C4-2B (cell line): Measurements from ENCODE around the gene SSR3.

Experiments
- H3K27ac ChIP-seq: fragments of 450-650 bp; 2 replicates; pipeline ENCODE4 v1.5.1; 2017
- CTCF ChIP-seq: fragments of 450-650 bp; conservative IDR thresholded peaks from 2 replicates; pipeline ENCODE4 v1.5.1; 2017; ENCODE audit warnings: mild to moderate bottlenecking
- ZFX ChIP-seq: fragments of 450-650 bp; IDR thresholded peaks from 2 replicates; pipeline ENCODE4 v1.6.1; 2017

The SSR3 gene

GRCh38 chr3:156532730-156533129 lies 22.2 kb downstream of the SSR3 start:
- no peak overlapping the region for H3K27ac ChIP-seq

GRCh38 chr3:156530980-156531379 lies 23.9 kb downstream of the SSR3 start:
- H3K27ac ChIP-seq = no peak overlapping the region
- TF ChIP-seq CTCF (no peak), ZFX (no peak)

More at GRCh38 chr3:156532730-156533129, 22.2 kb downstream of the SSR3 start:
- TF ChIP-seq CTCF = no peak
- no peak for TF ChIP-seq ZFX

- no peak overlapping the region for H3K27ac ChIP-seq
- TF ChIP-seq CTCF (no peak), ZFX (no peak)
These were observed 27.9 kb downstream of the SSR3 start for GRCh38 chr3:156527060-156527459.

GRCh38 chr3:156525808-156526207 lies 29.1 kb downstream of the SSR3 start:
- no peak overlapping the region for H3K27ac ChIP-seq

GRCh38 chr3:156522673-156523072 lies 32.2 kb downstream of the SSR3 start:
- TF ChIP-seq ZFX (no peak), CTCF (no peak)
- H3K27ac ChIP-seq = no peak overlapping the region

More at GRCh38 chr3:156525808-156526207, 29.1 kb downstream of the SSR3 start:
- no peak for TF ChIP-seq CTCF

GRCh38 chr3:156519758-156520162 lies 35.2 kb downstream of the SSR3 start:
- no peak overlapping the region for H3K27ac ChIP-seq
- TF ChIP-seq CTCF (no peak), ZFX (no peak)

GRCh38 chr3:156518726-156519125 lies 36.2 kb downstream of the SSR3 start:
- TF ChIP-seq CTCF (no peak), ZFX (no peak)
- H3K27ac ChIP-seq = no peak overlapping the region
